Measurements from ENCODE around the gene GTF2H1. TPM values are rescaled to one million over a fixed set of nuclear protein-coding genes. Genes with fewer than 3 reads are reported as not detected.

Gene GTF2H1
- 29.1 and 42.7 TPM in 2 replicates for total RNA-seq

GRCh38 chr11:18321969-18322711 lies at the start of gene GTF2H1, which contains the start of gene HPS5:
Gene GTF2H1, plus strand, starts transcription at chr11:18322567. Its CDS starts 10,508 bp downstream, at chr11:18333075.
Gene HPS5, minus strand, starts transcription at chr11:18322140. Its CDS starts 4,282 bp downstream, at chr11:18317858.

GRCh38 chr11:18394275-18394927 lies 72.0 kb downstream of the GTF2H1 start, which contains the start of gene LDHA:
Gene LDHA, plus strand, starts transcription at chr11:18394563. Its CDS starts 2,280 bp downstream, at chr11:18396843.

Other genes starting within 250 kb of the GTF2H1 start
- 15.1 and 21.2 TPM in 2 replicates for gene SAAL1, start 216.5 kb upstream of the GTF2H1 start, total RNA-seq
- not detected in 2 replicates for gene MRGPRX3, start 190.0 kb upstream of the GTF2H1 start, total RNA-seq
- not detected in 2 replicates for gene MRGPRX4, start 149.7 kb upstream of the GTF2H1 start, total RNA-seq
- not detected in 2 replicates for gene SAA4, start 85.8 kb upstream of the GTF2H1 start, total RNA-seq
- 1.3 TPM in 1 of 2 replicates, not detected in the other for gene SAA2, start 73.9 kb upstream of the GTF2H1 start, total RNA-seq
- gene SAA1, start 56.3 kb upstream of the GTF2H1 start, total RNA-seq = 2.1 TPM in 1 of 2 replicates, not detected in the other
- gene HPS5, start 427 bp upstream of the GTF2H1 start, total RNA-seq = 8.9 and 16.4 TPM in 2 replicates
- gene LDHA, start 72.0 kb downstream of the GTF2H1 start, total RNA-seq = 944 and 955 TPM in 2 replicates
- gene LDHC, start 89.8 kb downstream of the GTF2H1 start, total RNA-seq = 0.40 TPM in 1 of 2 replicates, not detected in the other
- not detected in 2 replicates for gene LDHAL6A, start 133.3 kb downstream of the GTF2H1 start, total RNA-seq
- gene TSG101, start 204.4 kb downstream of the GTF2H1 start, total RNA-seq = 85.3 and 98.2 TPM in 2 replicates

Data from epithelial cell of alveolus of lung (primary cell).